NCI-H2227 (cell line): ENCODE data around the gene PKNOX1.
"Not testable (repeated sequence)": the region's sequence is repeated elsewhere in the genome, so short reads cannot be mapped to it uniquely, and the experiment has no call there.

Source experiments
- DNase-seq: peaks from one replicate; lab custom pipeline; 2025; ENCODE audit not compliant: unreplicated experiment; lab: John Stamatoyannopoulos, UW

PKNOX1 gene

GRCh38 chr21:43045165-43045875 lies 71.0 kb downstream of the PKNOX1 start:
- not testable (repeated sequence) for DNase-seq

- not testable (repeated sequence) for DNase-seq
Measured at GRCh38 chr21:43045876-43046821, 71.8 kb downstream of the PKNOX1 start.

GRCh38 chr21:43053112-43053511 lies 78.8 kb downstream of the PKNOX1 start:
- DNase-seq: not testable (repeated sequence)

GRCh38 chr21:43062955-43063664 lies 88.7 kb downstream of the PKNOX1 start:
- not testable (repeated sequence) for DNase-seq

- DNase-seq: not testable (repeated sequence)
Measured at GRCh38 chr21:43064265-43064917, 90.0 kb downstream of the PKNOX1 start.

- not testable (repeated sequence) for DNase-seq
Measured at GRCh38 chr21:43065991-43066390, 91.6 kb downstream of the PKNOX1 start.

GRCh38 chr21:43066690-43067089 lies 92.3 kb downstream of the PKNOX1 start:
- DNase-seq: not testable (repeated sequence)

- not testable (repeated sequence) for DNase-seq
Measured at GRCh38 chr21:43068065-43068464, 93.7 kb downstream of the PKNOX1 start.

- DNase-seq: not testable (repeated sequence)
Measured at GRCh38 chr21:43069682-43070081, 95.3 kb downstream of the PKNOX1 start.

- not testable (repeated sequence) for DNase-seq
Measured at GRCh38 chr21:43072742-43073141, 98.4 kb downstream of the PKNOX1 start.

GRCh38 chr21:43074401-43075169 lies 100.2 kb downstream of the PKNOX1 start:
- not testable (repeated sequence) for DNase-seq

- not testable (repeated sequence) for DNase-seq
Measured at GRCh38 chr21:43075170-43076022, 101.0 kb downstream of the PKNOX1 start, which contains the start of gene CBS. Gene CBS (minus strand): TSS chr21:43075835. CDS start chr21:43072193, 3,642 bp downstream.

GRCh38 chr21:43076023-43076637 lies 101.8 kb downstream of the PKNOX1 start:
- DNase-seq: not testable (repeated sequence)

GRCh38 chr21:43076643-43077042 lies 102.3 kb downstream of the PKNOX1 start:
- not testable (repeated sequence) for DNase-seq

- not testable (repeated sequence) for DNase-seq
Measured at GRCh38 chr21:43082587-43083300, 108.4 kb downstream of the PKNOX1 start.
